ENCODE results near the gene RAB24.
A peak's percentile ranks its signal among the peaks of the same experiment; 100 is the strongest.

RAB24 gene

GRCh38 chr5:177304392-177305119 is 1.0 kb upstream of the RAB24 start:
- TF ChIP-seq CTCF (IDR thresholded peaks at IDR 0.05; ENCODE audit: insufficient read depth, low read depth, low read length, missing control alignments), result no peak
- H3K4me3 ChIP-seq (ENCODE audit: low read length), result peak overlapping the region; percentile 89
- DNase-seq (ENCODE audit: low read depth), result peak; percentile 51

DNA sequence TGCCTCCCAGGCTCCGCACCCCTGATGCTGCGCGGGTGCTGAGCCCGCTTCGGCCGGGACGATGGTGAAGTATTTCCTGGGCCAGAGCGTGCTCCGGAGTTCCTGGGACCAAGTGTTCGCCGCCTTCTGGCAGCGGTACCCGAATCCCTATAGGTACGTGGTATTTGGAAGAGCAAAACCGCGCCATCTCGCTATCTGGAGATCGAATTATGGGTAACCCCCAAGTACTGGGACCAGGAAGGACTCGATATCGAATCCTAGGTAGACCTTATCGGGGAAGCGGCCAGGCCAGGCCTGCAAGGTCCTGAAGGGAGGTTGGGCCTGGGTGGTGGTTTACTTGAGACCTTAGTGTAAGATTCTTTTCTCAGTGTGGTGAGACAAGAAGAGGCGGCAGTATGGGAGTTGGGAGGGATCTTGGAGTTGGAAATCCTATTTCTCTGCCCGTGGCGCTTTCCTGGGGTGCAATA is 439 bp upstream of the RAB24 start:
- DNase-seq (ENCODE audit: low read depth), result no peak
- no peak for TF ChIP-seq CTCF (IDR thresholded peaks at IDR 0.05; ENCODE audit: insufficient read depth, low read depth, low read length, missing control alignments)
- peak overlapping the region; percentile 89 for H3K4me3 ChIP-seq (ENCODE audit: low read length)

GRCh38 chr5:177302354-177303110 is 987 bp downstream of the RAB24 start:
- TF ChIP-seq CTCF (IDR thresholded peaks at IDR 0.05; ENCODE audit: insufficient read depth, low read depth, low read length, missing control alignments), result no peak
- peak; percentile 23 for DNase-seq (ENCODE audit: low read depth)
- peak overlapping the region; percentile 89 for H3K4me3 ChIP-seq (ENCODE audit: low read length)

DNA sequence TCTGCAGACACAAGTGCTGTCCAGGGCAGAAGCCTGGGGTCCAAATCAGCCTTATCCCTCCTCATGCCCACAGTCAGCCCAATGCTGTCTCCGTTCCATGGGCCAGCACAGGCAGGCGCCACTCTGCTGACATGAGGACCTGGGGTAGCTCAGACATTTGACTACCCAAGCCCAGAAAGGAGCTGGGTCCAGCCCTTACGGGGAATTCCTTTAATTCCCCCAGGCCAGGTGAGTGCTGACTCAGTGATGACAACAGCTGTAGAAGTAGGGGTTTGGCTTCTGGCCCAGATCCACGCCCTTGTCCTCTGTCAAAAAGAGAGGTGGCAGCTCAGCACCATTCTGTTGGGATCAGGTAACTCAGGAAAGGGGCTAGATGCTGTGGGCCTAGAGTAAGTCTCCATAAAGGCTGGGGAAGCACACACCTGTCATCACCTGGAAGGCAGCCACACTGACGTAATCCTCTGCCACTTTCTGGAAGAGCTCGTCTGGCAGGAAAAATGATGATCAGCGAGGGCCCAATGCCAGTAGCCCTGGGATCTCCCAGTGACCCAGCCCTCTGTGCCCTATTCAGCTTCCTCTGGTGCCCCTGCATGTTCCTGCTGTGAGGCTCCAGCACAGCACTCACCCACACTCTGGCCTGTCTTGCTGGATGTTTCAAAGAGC is 1.9 kb downstream of the RAB24 start:
- peak overlapping the region; percentile 89 for H3K4me3 ChIP-seq (ENCODE audit: low read length)
- no peak for TF ChIP-seq CTCF (IDR thresholded peaks at IDR 0.05; ENCODE audit: insufficient read depth, low read depth, low read length, missing control alignments)
- peak; percentile 99 for DNase-seq (ENCODE audit: low read depth)

DNA sequence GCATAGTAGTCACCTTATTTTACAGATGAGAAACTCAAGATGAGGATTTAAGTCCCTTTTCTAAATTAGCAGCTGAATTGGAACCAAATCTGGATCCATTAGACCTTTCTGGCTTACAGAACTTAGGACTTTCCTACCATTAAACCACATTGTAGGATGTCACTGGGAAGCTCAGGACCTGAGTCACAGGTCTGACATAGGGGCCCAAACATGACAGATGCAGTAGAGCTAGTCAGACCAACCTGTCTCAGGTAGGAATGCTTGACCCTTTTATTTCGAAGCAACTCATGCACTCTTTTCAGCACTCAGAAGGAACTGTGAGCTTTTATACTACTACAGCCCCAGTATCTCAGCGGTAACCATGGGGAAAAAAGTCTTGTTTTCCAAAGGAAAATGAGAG is 2.6 kb downstream of the RAB24 start:
- H3K4me3 ChIP-seq (ENCODE audit: low read length), result no peak overlapping the region
- no peak for TF ChIP-seq CTCF (IDR thresholded peaks at IDR 0.05; ENCODE audit: insufficient read depth, low read depth, low read length, missing control alignments)
- peak; percentile 70 for DNase-seq (ENCODE audit: low read depth)

DNA sequence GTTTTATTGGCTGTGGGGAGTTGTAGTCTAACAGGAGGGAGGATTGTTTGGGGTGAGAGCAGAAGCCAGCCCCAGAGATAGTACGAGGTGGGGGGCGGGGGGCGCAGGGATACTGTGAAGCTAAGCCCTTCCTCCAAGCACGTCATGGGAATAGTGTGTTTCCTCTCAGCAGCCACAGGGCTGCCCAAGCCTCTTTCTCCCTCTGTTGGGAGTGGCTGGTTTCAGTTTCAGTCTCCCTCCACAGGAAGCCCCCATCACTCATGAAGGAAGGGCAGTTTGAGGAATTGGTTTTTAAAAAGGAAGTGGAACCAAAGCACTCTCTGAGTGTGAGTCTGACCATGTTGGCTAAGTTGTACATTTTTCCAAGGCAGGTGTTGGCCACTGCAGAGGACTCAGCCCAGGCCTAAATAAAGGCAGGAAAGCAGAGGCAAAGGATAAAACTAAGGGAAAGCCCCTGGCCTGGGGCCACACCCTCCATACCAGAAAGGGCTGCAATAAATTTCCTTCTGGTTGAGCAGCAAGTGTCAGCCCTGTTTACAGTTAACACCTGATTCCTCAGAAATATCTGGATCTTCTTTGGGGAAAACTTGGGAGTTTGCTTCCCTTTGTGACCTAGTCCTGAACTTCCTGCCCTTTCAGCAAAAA is 3.2 kb downstream of the RAB24 start:
- TF ChIP-seq CTCF (IDR thresholded peaks at IDR 0.05; ENCODE audit: insufficient read depth, low read depth, low read length, missing control alignments), result no peak

More for the DNA sequence above, 3.2 kb downstream of the RAB24 start:
- H3K4me3 ChIP-seq (ENCODE audit: low read length), result no peak overlapping the region
- DNase-seq (ENCODE audit: low read depth), result peak; percentile 57
